OCI-LY3 (cell line): ENCODE data around the gene SRSF2.
"Not testable (repeated sequence)": the region's sequence is repeated elsewhere in the genome, so short reads cannot be mapped to it uniquely, and the experiment has no call there.

Source experiments
- H2AFZ ChIP-seq: fragments of 200-600, 300-600 bp; shearing (Covaris generic); 2 replicates; pipeline ENCODE4 v1.6.0; 2014; ENCODE audit warnings: antibody characterized with exemption, low read depth, low read length
- H3K27ac ChIP-seq: fragments of 200-600, 300-600 bp; sonication (generic); 2 replicates; pipeline ENCODE4 v1.5.1; 2014; ENCODE audit warnings: mild to moderate bottlenecking, low read length, moderate library complexity, mixed read lengths
- H3K27me3 ChIP-seq: fragments of 200-600, 300-600 bp; sonication (generic); 2 replicates; pipeline ENCODE4 v1.6.1; 2014; ENCODE audit warnings: low read depth, low read length, mixed read lengths
- H3K36me3 ChIP-seq: fragments of 200-600, 300-600 bp; sonication (generic); replicated peaks from 2 replicates; pipeline ENCODE3; 2014; ENCODE audit warnings: low read depth, low read length, mixed read lengths
- H3K4me1 ChIP-seq: fragments of 300-600, 200-600 bp; sonication (generic); 2 replicates; pipeline ENCODE4 v1.6.1; 2014; ENCODE audit warnings: low read length, mixed read lengths
- H3K4me2 ChIP-seq: fragments of 200-600, 300-600 bp; sonication (generic); 2 replicates; pipeline ENCODE4 v1.6.1; 2014; ENCODE audit warnings: low read length, mixed read lengths
- H3K4me3 ChIP-seq: fragments of 300-600, 200-600 bp; sonication (generic); 2 replicates; pipeline ENCODE4 v1.5.1; 2014; ENCODE audit warnings: antibody characterized with exemption, mild to moderate bottlenecking, low read length, moderate library complexity
- H3K79me2 ChIP-seq: fragments of 300-600, 200-600 bp; shearing (Covaris generic); 2 replicates; pipeline ENCODE4 v1.6.1; 2014; ENCODE audit warnings: mild to moderate bottlenecking, low read length, mixed read lengths
- H3K9ac ChIP-seq: fragments of 300-600, 200-600 bp; shearing (Covaris generic); 2 replicates; pipeline ENCODE4 v1.6.0; 2014; ENCODE audit warnings: mild to moderate bottlenecking, low read length, moderate library complexity
- H3K9me3 ChIP-seq: fragments of 200-600, 300-600 bp; shearing (Covaris generic); 2 replicates; pipeline ENCODE4 v1.6.1; 2014; ENCODE audit warnings: low read length, mixed read lengths; ENCODE audit not compliant: insufficient read depth
- H4K20me1 ChIP-seq: fragments of 200-600, 300-600 bp; sonication (generic); 2 replicates; pipeline ENCODE4 v1.6.1; 2016; ENCODE audit warnings: low read length, mixed read lengths; ENCODE audit not compliant: insufficient read depth
- EZH2phosphoT487 ChIP-seq: fragments of 200-600 bp; shearing (Covaris generic); IDR thresholded peaks from 2 replicates; pipeline ENCODE4 v1.6.1; 2018; ENCODE audit warnings: antibody characterized with exemption, mixed run types, low read depth
- TF ChIP-seq, protein P1 (sequence below): fragments of 200-600, 300-600 bp; sonication (generic); IDR thresholded peaks from 2 replicates; pipeline ENCODE4 v1.5.1; 2014; ENCODE audit warnings: antibody characterized with exemption, low read length, low read depth

Gene SRSF2

DNA sequence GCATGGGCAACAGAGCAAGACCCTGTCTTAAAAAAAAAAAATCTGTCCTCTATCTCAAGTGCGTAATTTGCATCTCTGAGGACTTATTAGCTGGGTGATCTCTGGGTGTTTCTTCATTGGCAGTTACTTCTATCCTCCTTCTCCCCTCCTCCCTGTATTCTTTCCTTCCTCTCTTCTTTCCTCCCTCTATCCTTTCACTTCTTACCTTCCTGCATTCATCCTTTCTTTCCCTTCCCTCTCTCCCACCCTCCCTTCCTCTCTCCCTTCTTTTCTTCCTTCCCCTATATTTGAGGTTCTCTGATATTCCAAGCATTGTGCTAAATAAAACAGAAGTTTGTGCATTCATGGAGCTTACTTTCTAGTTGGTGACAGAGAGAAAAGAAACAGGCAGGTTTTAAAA, 11.5 kb upstream of the SRSF2 start:
- H3K27me3 ChIP-seq = no peaks in the 10 kb centered on the region
- H3K36me3 ChIP-seq = peaks cover 13% of the 10 kb centered on the region
- no peaks in the 10 kb centered on the region for H3K79me2 ChIP-seq
- H4K20me1 ChIP-seq = no peaks in the 10 kb centered on the region
- H3K4me2 ChIP-seq = no peak overlapping the region
- H3K4me1 ChIP-seq = peaks cover 13% of the 10 kb centered on the region
- no peak for TF ChIP-seq EZH2phosphoT487
- TF ChIP-seq, protein P1, sequence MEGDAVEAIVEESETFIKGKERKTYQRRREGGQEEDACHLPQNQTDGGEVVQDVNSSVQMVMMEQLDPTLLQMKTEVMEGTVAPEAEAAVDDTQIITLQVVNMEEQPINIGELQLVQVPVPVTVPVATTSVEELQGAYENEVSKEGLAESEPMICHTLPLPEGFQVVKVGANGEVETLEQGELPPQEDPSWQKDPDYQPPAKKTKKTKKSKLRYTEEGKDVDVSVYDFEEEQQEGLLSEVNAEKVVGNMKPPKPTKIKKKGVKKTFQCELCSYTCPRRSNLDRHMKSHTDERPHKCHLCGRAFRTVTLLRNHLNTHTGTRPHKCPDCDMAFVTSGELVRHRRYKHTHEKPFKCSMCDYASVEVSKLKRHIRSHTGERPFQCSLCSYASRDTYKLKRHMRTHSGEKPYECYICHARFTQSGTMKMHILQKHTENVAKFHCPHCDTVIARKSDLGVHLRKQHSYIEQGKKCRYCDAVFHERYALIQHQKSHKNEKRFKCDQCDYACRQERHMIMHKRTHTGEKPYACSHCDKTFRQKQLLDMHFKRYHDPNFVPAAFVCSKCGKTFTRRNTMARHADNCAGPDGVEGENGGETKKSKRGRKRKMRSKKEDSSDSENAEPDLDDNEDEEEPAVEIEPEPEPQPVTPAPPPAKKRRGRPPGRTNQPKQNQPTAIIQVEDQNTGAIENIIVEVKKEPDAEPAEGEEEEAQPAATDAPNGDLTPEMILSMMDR = no peak
- no peak overlapping the region for H2AFZ ChIP-seq
- H3K4me3 ChIP-seq = no peak overlapping the region
- no peak overlapping the region for H3K9ac ChIP-seq
- H3K9me3 ChIP-seq = no peaks in the 10 kb centered on the region
- no peak overlapping the region for H3K27ac ChIP-seq

DNA sequence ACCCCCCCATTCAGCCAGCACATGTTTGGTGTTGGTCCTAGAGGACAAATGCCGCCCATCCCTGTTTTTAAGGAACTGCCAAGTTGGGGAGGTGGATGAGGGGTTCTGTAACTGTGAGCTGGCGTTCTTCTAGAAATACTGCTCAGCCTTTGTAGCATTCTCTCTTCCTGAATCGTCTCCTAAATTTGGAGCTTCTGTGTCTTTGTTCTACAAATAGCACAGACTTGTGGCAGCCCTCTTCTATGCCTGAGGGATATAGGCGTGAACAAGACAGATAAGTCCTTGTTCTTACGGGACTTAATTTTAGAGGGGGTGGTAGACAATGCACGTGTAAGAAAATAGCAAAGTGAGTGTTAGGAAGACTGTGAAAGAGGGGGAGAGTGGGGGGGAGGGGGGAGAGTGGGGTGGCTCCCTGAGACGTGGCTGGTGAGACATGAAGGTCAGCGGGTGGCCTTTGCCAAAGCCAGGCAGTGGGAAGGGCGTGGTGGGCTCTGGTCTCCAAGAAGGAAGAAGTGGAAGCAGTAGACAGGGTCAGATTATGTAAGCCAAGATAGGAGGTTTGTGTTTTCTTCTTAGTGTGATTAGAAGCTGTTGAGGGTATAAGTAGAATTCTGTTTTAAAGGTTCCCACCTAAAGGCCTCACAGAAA, 10.7 kb upstream of the SRSF2 start:
- Histone ChIP-seq H3K9ac (no peak overlapping the region), H3K79me2 (no peaks in the 10 kb centered on the region), H2AFZ (no peak overlapping the region), H3K36me3 (peaks cover 13% of the 10 kb centered on the region), H3K27me3 (no peaks in the 10 kb centered on the region), H3K4me3 (no peak overlapping the region), H3K4me1 (peaks cover 4% of the 10 kb centered on the region), H3K9me3 (no peaks in the 10 kb centered on the region), H4K20me1 (no peaks in the 10 kb centered on the region), H3K27ac (no peak overlapping the region), H3K4me2 (no peak overlapping the region)
- TF ChIP-seq EZH2phosphoT487 = no peak

- not testable (repeated sequence) for H3K79me2 ChIP-seq, H3K4me1 ChIP-seq, H3K27ac ChIP-seq, H2AFZ ChIP-seq, H4K20me1 ChIP-seq, H3K4me2 ChIP-seq, H3K4me3 ChIP-seq, H3K9me3 ChIP-seq, H3K9ac ChIP-seq, H3K27me3 ChIP-seq
- H3K36me3 ChIP-seq = peaks cover 17% of the 10 kb centered on the region
Observed at GRCh38 chr17:76745785-76746184, 8.7 kb upstream of the SRSF2 start.

DNA sequence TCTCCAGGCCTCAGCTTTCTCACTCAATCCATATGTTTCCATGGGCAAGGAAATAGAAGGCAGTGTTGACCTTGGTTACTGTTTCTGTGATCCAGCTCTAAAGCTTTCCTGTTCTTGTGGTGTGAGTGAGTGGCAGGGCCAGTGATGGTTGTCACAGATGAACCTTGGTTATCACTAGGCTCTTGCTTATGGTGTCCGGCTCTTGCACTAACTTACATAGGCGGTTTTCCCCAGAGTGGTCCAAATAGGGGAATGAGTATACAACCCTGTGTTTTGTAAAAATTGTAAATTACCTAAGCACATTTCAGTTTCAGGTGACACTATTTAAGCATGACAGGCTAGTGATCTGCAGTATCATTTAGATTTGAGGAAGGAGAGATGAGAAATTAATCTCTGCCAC, 7.6 kb upstream of the SRSF2 start:
- peaks cover 17% of the 10 kb centered on the region for H3K36me3 ChIP-seq
- H3K4me1 ChIP-seq = no peaks in the 10 kb centered on the region
- H2AFZ ChIP-seq = no peak overlapping the region
- TF ChIP-seq, protein P1 = no peak
- TF ChIP-seq EZH2phosphoT487 = no peak
- H3K27ac ChIP-seq = no peak overlapping the region
- H4K20me1 ChIP-seq = no peaks in the 10 kb centered on the region
- no peaks in the 10 kb centered on the region for H3K27me3 ChIP-seq
- no peak overlapping the region for H3K9ac ChIP-seq
- no peak overlapping the region for H3K4me2 ChIP-seq
- H3K9me3 ChIP-seq = no peaks in the 10 kb centered on the region
- no peak overlapping the region for H3K4me3 ChIP-seq
- H3K79me2 ChIP-seq = no peaks in the 10 kb centered on the region

- no peak for TF ChIP-seq EZH2phosphoT487
- TF ChIP-seq, protein P1 = no peak
- Histone ChIP-seq H3K4me3 (no peak overlapping the region), H3K4me2 (no peak overlapping the region), H3K27ac (no peak overlapping the region), H3K9ac (no peak overlapping the region), H2AFZ (no peak overlapping the region), H3K36me3 (peaks cover 17% of the 10 kb centered on the region), H3K79me2 (peaks cover 9% of the 10 kb centered on the region), H3K9me3 (no peaks in the 10 kb centered on the region), H3K4me1 (peaks cover 7% of the 10 kb centered on the region), H3K27me3 (no peaks in the 10 kb centered on the region), H4K20me1 (no peaks in the 10 kb centered on the region)
Observed at GRCh38 chr17:76742958-76743357, 5.8 kb upstream of the SRSF2 start.
